ENCODE measurements around the gene SF3B2. TPM values are rescaled to one million over a fixed set of nuclear protein-coding genes. Genes with fewer than 3 reads are reported as not detected.
"Not testable (repeated sequence)": the region's sequence is repeated elsewhere in the genome, so short reads cannot be mapped to it uniquely, and the experiment has no call there.

The SF3B2 gene
- total RNA-seq, 1 experiment from 2014 or later = 89.0 TPM

GRCh38 chr11:66078949-66079348 lies 26.8 kb downstream of the SF3B2 start:
- H3K4me1 ChIP-seq (ENCODE audit: low read length) = peaks cover 75% of the 10 kb centered on the region
- H3K27ac ChIP-seq (ENCODE audit: low read length); H3K9me3 ChIP-seq (ENCODE audit: low read length); H3K9ac ChIP-seq (ENCODE audit: low read length); H3K4me3 ChIP-seq (ENCODE audit: low read length); H3K4me2 ChIP-seq (ENCODE audit: low read depth, low read length, poor library complexity, severe bottlenecking); DNase-seq; H2AFZ ChIP-seq (ENCODE audit: low read length); H3K9me2 ChIP-seq (replicated peaks; ENCODE audit: insufficient read depth, low read length); H3K27me3 ChIP-seq (ENCODE audit: low read length): not testable (repeated sequence)
- H4K20me1 ChIP-seq (ENCODE audit: insufficient read depth, low read depth, low read length) = peaks cover 11% of the 10 kb centered on the region; the same call in 1 of the 2 replicates
- peaks cover 98% of the 10 kb centered on the region for H3K79me2 ChIP-seq (ENCODE audit: low read length)
- peaks cover 18% of the 10 kb centered on the region for H3K36me3 ChIP-seq (ENCODE audit: insufficient read depth, low read length)

DNA sequence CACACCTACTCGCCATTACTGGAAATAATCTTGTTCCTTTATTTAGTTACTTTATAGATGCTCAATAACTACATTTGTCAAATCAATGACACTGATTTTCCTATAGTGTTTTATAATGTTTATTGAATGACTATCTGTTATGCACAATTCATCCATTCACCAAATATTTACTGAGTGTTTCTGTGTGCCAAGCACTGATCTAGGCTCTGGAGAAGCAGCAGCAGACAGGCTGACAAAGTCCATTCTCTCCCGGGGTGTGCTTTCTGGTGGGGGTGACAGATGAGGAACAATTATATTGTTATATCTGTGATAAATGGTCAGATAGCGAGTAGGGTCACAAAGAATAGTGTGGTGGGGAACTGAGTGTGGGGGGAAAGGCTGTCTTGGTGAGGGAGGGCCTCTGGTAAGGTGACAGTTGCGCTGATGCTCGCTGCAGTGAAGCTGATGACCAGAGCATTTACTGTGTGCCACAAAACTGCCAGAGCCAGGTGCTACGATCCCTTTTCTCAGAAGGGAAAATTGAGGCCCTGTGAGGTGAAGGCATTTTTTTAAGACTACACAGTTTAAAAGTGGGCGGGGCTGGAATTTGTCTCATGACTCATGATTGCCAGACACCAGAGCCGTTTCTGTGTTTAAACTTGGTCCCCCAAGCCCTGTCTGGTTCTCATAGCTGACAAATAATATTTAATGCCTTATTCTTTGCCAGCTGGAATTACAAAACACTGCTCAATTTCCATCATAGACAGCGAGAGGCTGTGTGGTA lies 28.1 kb downstream of the SF3B2 start:
- H3K79me2 ChIP-seq (ENCODE audit: low read length) = peaks cover 100% of the 10 kb centered on the region
- no peaks in the 10 kb centered on the region for H3K9me3 ChIP-seq (ENCODE audit: low read length)
- DNase-seq = peak; percentile 62
- peak overlapping the region; percentile 69 for H3K4me2 ChIP-seq (ENCODE audit: low read depth, low read length, poor library complexity, severe bottlenecking)
- no peak overlapping the region for H2AFZ ChIP-seq (ENCODE audit: low read length)
- H3K9me2 ChIP-seq (replicated peaks; ENCODE audit: insufficient read depth, low read length) = no peaks in the 10 kb centered on the region
- H3K36me3 ChIP-seq (ENCODE audit: insufficient read depth, low read length) = peaks cover 11% of the 10 kb centered on the region; the same call in 1 of the 2 replicates
- H3K27ac ChIP-seq (ENCODE audit: low read length) = peak overlapping the region; percentile 81
- peaks cover 83% of the 10 kb centered on the region for H3K4me1 ChIP-seq (ENCODE audit: low read length)
- H3K27me3 ChIP-seq (ENCODE audit: low read length) = no peaks in the 10 kb centered on the region
- H4K20me1 ChIP-seq (ENCODE audit: insufficient read depth, low read depth, low read length) = peaks cover 11% of the 10 kb centered on the region; the same call in 1 of the 2 replicates
- H3K9ac ChIP-seq (ENCODE audit: low read length) = peak overlapping the region; percentile 47
- H3K4me3 ChIP-seq (ENCODE audit: low read length) = peak overlapping the region; percentile 39; the same call in 1 of the 2 replicates

GRCh38 chr11:66081505-66081904 lies 29.3 kb downstream of the SF3B2 start:
- Histone ChIP-seq H3K4me3 (ENCODE audit: low read length) (peak overlapping the region; percentile 39), H3K4me1 (ENCODE audit: low read length) (peaks cover 93% of the 10 kb centered on the region), H3K4me2 (ENCODE audit: low read depth, low read length, poor library complexity, severe bottlenecking) (peak overlapping the region; percentile 69), H3K79me2 (ENCODE audit: low read length) (peaks cover 100% of the 10 kb centered on the region), H2AFZ (ENCODE audit: low read length) (no peak overlapping the region), H3K36me3 (ENCODE audit: insufficient read depth, low read length) (peaks cover 11% of the 10 kb centered on the region; the same call in 1 of the 2 replicates), H3K9ac (ENCODE audit: low read length) (peak overlapping the region; percentile 50), H3K9me2 (replicated peaks; ENCODE audit: insufficient read depth, low read length) (no peaks in the 10 kb centered on the region), H3K9me3 (ENCODE audit: low read length) (no peaks in the 10 kb centered on the region), H3K27ac (ENCODE audit: low read length) (peak overlapping the region; percentile 81), H4K20me1 (ENCODE audit: insufficient read depth, low read depth, low read length) (peaks cover 11% of the 10 kb centered on the region; the same call in 1 of the 2 replicates), H3K27me3 (ENCODE audit: low read length) (no peaks in the 10 kb centered on the region)
- DNase-seq = peak; percentile 91

DNA sequence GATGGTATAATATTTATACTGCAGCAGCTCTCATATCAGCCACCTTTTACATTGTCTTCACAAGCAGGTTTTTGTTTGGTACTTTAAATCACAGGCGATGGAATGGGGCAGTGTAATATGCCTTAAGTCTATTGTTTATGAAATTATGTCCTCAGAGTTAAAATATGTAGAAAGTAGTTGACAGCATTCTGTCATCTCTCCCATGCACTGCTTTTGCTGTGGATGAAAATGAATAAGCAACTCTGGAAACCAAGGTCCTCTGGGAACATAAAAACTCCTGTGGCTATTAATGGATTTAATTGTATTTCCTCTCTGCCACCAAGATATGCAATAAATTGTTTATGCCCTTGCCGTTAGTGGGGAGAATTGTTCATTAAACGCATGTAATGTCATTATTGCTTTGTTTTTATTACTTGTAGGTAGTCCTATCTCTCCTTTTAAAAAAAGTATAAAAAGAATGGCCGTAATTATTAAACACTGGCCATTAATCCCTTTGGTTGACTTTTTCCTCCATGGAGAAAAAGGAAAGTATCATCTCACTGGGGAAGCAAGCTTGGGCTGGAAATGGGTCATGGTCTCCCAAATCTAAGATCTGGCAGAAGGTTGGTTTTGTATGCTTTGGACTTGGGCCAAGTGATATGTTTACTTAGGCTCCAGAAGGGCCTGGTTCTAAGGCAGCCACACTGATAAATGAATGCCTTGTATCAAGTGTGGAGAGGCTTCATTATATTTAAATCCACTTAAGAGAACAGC lies 31.0 kb downstream of the SF3B2 start:
- Histone ChIP-seq H3K4me2 (ENCODE audit: low read depth, low read length, poor library complexity, severe bottlenecking) (peak overlapping the region; percentile 69), H3K9me2 (replicated peaks; ENCODE audit: insufficient read depth, low read length) (no peaks in the 10 kb centered on the region), H3K4me1 (ENCODE audit: low read length) (peaks cover 93% of the 10 kb centered on the region), H3K27me3 (ENCODE audit: low read length) (no peaks in the 10 kb centered on the region), H3K4me3 (ENCODE audit: low read length) (no peak overlapping the region), H3K27ac (ENCODE audit: low read length) (peak overlapping the region; percentile 74), H4K20me1 (ENCODE audit: insufficient read depth, low read depth, low read length) (peaks cover 11% of the 10 kb centered on the region; the same call in 1 of the 2 replicates), H3K79me2 (ENCODE audit: low read length) (peaks cover 100% of the 10 kb centered on the region), H2AFZ (ENCODE audit: low read length) (no peak overlapping the region), H3K9ac (ENCODE audit: low read length) (peak overlapping the region; percentile 5; the same call in 1 of the 2 replicates), H3K36me3 (ENCODE audit: insufficient read depth, low read length) (peaks cover 8% of the 10 kb centered on the region; the same call in 1 of the 2 replicates), H3K9me3 (ENCODE audit: low read length) (no peaks in the 10 kb centered on the region)
- DNase-seq = no peak

- no peaks in the 10 kb centered on the region for H3K9me3 ChIP-seq (ENCODE audit: low read length)
- H3K9me2 ChIP-seq (replicated peaks; ENCODE audit: insufficient read depth, low read length) = no peaks in the 10 kb centered on the region
- DNase-seq = no peak
- H2AFZ ChIP-seq (ENCODE audit: low read length) = no peak overlapping the region
- H3K4me1 ChIP-seq (ENCODE audit: low read length) = peaks cover 95% of the 10 kb centered on the region
- H3K27me3 ChIP-seq (ENCODE audit: low read length) = no peaks in the 10 kb centered on the region
- H3K36me3 ChIP-seq (ENCODE audit: insufficient read depth, low read length) = peaks cover 11% of the 10 kb centered on the region
- no peak overlapping the region for H3K4me3 ChIP-seq (ENCODE audit: low read length)
- H3K79me2 ChIP-seq (ENCODE audit: low read length) = peaks cover 100% of the 10 kb centered on the region
- H3K4me2 ChIP-seq (ENCODE audit: low read depth, low read length, poor library complexity, severe bottlenecking) = peak overlapping the region; percentile 69
- peak overlapping the region; percentile 22 for H3K9ac ChIP-seq (ENCODE audit: low read length)
- H3K27ac ChIP-seq (ENCODE audit: low read length) = peak overlapping the region; percentile 74
- H4K20me1 ChIP-seq (ENCODE audit: insufficient read depth, low read depth, low read length) = peaks cover 11% of the 10 kb centered on the region; the same call in 1 of the 2 replicates
Measured at GRCh38 chr11:66083767-66084166, 31.6 kb downstream of the SF3B2 start.

- no peaks in the 10 kb centered on the region for H3K9me2 ChIP-seq (replicated peaks; ENCODE audit: insufficient read depth, low read length)
- no peaks in the 10 kb centered on the region for H3K27me3 ChIP-seq (ENCODE audit: low read length)
- H4K20me1 ChIP-seq (ENCODE audit: insufficient read depth, low read depth, low read length) = peaks cover 6% of the 10 kb centered on the region; the same call in 1 of the 2 replicates
- no peak overlapping the region for H3K4me3 ChIP-seq (ENCODE audit: low read length)
- H3K4me2 ChIP-seq (ENCODE audit: low read depth, low read length, poor library complexity, severe bottlenecking) = peak overlapping the region; percentile 69
- no peak for DNase-seq
- no peak overlapping the region for H2AFZ ChIP-seq (ENCODE audit: low read length)
- peaks cover 100% of the 10 kb centered on the region for H3K79me2 ChIP-seq (ENCODE audit: low read length)
- H3K9ac ChIP-seq (ENCODE audit: low read length) = peak overlapping the region; percentile 39
- no peaks in the 10 kb centered on the region for H3K9me3 ChIP-seq (ENCODE audit: low read length)
- H3K27ac ChIP-seq (ENCODE audit: low read length) = peak overlapping the region; percentile 74
- H3K36me3 ChIP-seq (ENCODE audit: insufficient read depth, low read length) = peaks cover 20% of the 10 kb centered on the region
- H3K4me1 ChIP-seq (ENCODE audit: low read length) = peaks cover 85% of the 10 kb centered on the region
Measured at GRCh38 chr11:66084821-66085475, 32.8 kb downstream of the SF3B2 start.

DNA sequence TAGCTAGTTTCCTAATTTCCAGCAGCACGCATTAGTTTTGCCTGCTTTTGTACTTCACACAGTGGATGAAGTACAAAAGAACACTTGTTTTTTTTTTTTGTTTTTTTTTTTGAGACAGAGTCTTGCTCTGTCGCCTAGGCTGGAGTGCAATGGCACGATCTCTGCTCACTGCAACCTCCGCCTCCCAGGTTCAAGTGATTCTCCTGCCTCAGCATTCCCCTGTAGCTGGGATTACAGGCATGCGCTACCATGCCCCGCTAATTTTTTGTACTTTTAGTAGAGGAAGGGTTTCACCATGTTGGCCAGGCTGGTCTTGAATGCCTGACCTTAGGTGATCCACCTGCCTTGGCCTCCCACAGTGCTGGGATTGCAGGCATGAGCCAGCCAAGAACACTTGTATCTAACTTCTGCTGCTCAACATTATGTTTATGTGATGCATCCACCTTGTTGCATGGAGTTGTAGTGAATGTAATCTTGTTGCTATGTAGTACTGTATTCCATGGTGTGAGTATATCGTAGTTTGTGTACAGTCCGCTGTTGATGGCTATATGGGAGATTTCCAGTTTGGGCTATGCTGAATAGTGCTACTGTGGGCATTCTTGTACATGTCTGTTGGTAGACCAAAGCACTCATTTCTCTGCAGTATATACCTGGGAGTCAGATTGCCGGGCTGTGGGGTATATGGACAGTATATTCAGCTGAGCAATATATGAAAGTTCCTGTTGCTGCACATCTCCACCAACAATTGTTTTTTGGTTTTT lies 35.2 kb downstream of the SF3B2 start:
- peak; percentile 49 for DNase-seq
- Histone ChIP-seq H3K9me2 (replicated peaks; ENCODE audit: insufficient read depth, low read length) (no peaks in the 10 kb centered on the region), H3K9me3 (ENCODE audit: low read length) (peaks cover 5% of the 10 kb centered on the region; the same call in 1 of the 2 replicates), H3K36me3 (ENCODE audit: insufficient read depth, low read length) (peaks cover 25% of the 10 kb centered on the region), H3K4me2 (ENCODE audit: low read depth, low read length, poor library complexity, severe bottlenecking) (peak overlapping the region; percentile 42), H3K4me1 (ENCODE audit: low read length) (peaks cover 61% of the 10 kb centered on the region), H3K4me3 (ENCODE audit: low read length) (peak overlapping the region; percentile 35; the same call in 1 of the 2 replicates), H3K79me2 (ENCODE audit: low read length) (peaks cover 90% of the 10 kb centered on the region), H3K27me3 (ENCODE audit: low read length) (no peaks in the 10 kb centered on the region), H3K27ac (ENCODE audit: low read length) (peak overlapping the region; percentile 55), H2AFZ (ENCODE audit: low read length) (no peak overlapping the region), H4K20me1 (ENCODE audit: insufficient read depth, low read depth, low read length) (no peaks in the 10 kb centered on the region), H3K9ac (ENCODE audit: low read length) (peak overlapping the region; percentile 29)

Data from Karpas-422 (cell line).